K562 (cell line): Measurements from ENCODE around the gene UVRAG. TPM values are rescaled to one million over a fixed set of nuclear protein-coding genes. Genes with fewer than 3 reads are reported as not detected.

ENCODE experiments used
- ARID1B ChIP-seq: fragments of 450-650 bp; IDR thresholded peaks from 2 replicates; pipeline ENCODE4 v1.6.1; 2016; ENCODE audit warnings: antibody characterized with exemption, mild to moderate bottlenecking, inconsistent platforms
- CBX1 ChIP-seq: sonication (generic); IDR thresholded peaks from 2 replicates; pipeline ENCODE4 v1.6.1; 2016; ENCODE audit warnings: antibody characterized with exemption, low read depth, mild to moderate bottlenecking
- CSDE1 ChIP-seq, 2 experiments: fragments of 450-650 bp; IDR thresholded peaks; 2 replicates each; pipeline ENCODE4 v1.6.1; 2016; ENCODE audit warnings: mild to moderate bottlenecking in 1 of 2
- DDX20 ChIP-seq: fragments of 450-650 bp; IDR thresholded peaks from 2 replicates; pipeline ENCODE4 v1.6.1; 2016; ENCODE audit warnings: missing genetic modification characterization, low read depth, mild to moderate bottlenecking, missing compliant biosample characterization, moderate library complexity
- ELF4 ChIP-seq: fragments of 450-650 bp; formaldehyde crosslinking; IDR thresholded peaks from 2 replicates; pipeline ENCODE4 v1.4.0; 2022; ENCODE audit warnings: missing genetic modification characterization
- GATA2 ChIP-seq: sonication (generic); formaldehyde crosslinking; IDR thresholded peaks from 2 replicates; pipeline ENCODE4 v1.4.0; 2020; ENCODE audit warnings: mild to moderate bottlenecking, missing genetic modification reagents
- HOMEZ ChIP-seq: fragments of 250-450 bp; sonication (Bioruptor Pico); IDR thresholded peaks from 2 replicates; pipeline ENCODE4 v1.4.0; 2020; ENCODE audit warnings: mild to moderate bottlenecking, moderate library complexity
- MEF2A ChIP-seq: IDR thresholded peaks from 2 replicates; pipeline ENCODE4 v1.6.1; 2011; ENCODE audit warnings: low read depth, mild to moderate bottlenecking, low read length, moderate library complexity; ENCODE audit not compliant: control insufficient read depth
- MXI1 ChIP-seq: IDR thresholded peaks from 2 replicates; pipeline ENCODE4 v1.6.1; 2011; ENCODE audit warnings: low read depth, mild to moderate bottlenecking, improper control_type of control experiment, low read length
- NUFIP1 ChIP-seq: fragments of 450-650 bp; IDR thresholded peaks from 2 replicates; pipeline ENCODE4 v1.6.1; 2018; ENCODE audit not compliant: partially characterized antibody
- POLR2A ChIP-seq: fragments of 450-650 bp; conservative IDR thresholded peaks from 2 replicates; pipeline ENCODE4 v1.6.1; 2016
- POLR2G ChIP-seq: fragments of 200-400 bp; formaldehyde crosslinking; IDR thresholded peaks from 2 replicates; pipeline ENCODE4 v1.6.1; 2017; ENCODE audit warnings: low read depth, mild to moderate bottlenecking, antibody characterized with exemption, low read length, moderate library complexity
- PTBP1 ChIP-seq: fragments of 200-400 bp; formaldehyde crosslinking; IDR thresholded peaks from 2 replicates; pipeline ENCODE4 v1.6.1; 2017; ENCODE audit warnings: low read depth, low read length
- SAFB ChIP-seq: fragments of 200-400 bp; formaldehyde crosslinking; IDR thresholded peaks from 2 replicates; pipeline ENCODE4 v1.6.1; 2017; ENCODE audit warnings: low read depth, low read length, borderline replicate concordance
- SMARCE1 ChIP-seq: fragments of 450-650 bp; IDR thresholded peaks from 2 replicates; pipeline ENCODE4 v1.7.1; 2016; ENCODE audit warnings: mild to moderate bottlenecking
- SP2 ChIP-seq: IDR thresholded peaks from 2 replicates; pipeline ENCODE4 v1.6.1; 2011; ENCODE audit warnings: mild to moderate bottlenecking, low read depth, low read length, moderate library complexity; ENCODE audit not compliant: poor library complexity, severe bottlenecking; ENCODE audit errors: extremely low read depth
- SPI1 ChIP-seq: IDR thresholded peaks from 2 replicates; pipeline ENCODE4 v1.6.1; 2011; ENCODE audit warnings: low read depth, low read length, control low read depth, borderline replicate concordance
- XRCC5 ChIP-seq: fragments of 200-400 bp; formaldehyde crosslinking; IDR thresholded peaks from 2 replicates; pipeline ENCODE4 v1.6.1; 2017; ENCODE audit warnings: low read depth, mild to moderate bottlenecking, low read length
- ZNF133 ChIP-seq: fragments of 250-450 bp; sonication (Bioruptor Pico); IDR thresholded peaks from 2 replicates; pipeline ENCODE4 v1.4.0; 2020; ENCODE audit warnings: mild to moderate bottlenecking
- ZNF274 ChIP-seq: IDR thresholded peaks from 2 replicates; pipeline ENCODE4 v1.6.1; 2011; ENCODE audit warnings: low read depth, mild to moderate bottlenecking, low read length, moderate library complexity, borderline replicate concordance
- ZNF347 ChIP-seq: fragments of 450-650 bp; formaldehyde crosslinking; IDR thresholded peaks from 2 replicates; pipeline ENCODE4 v1.4.0; 2020; ENCODE audit warnings: low read depth, mild to moderate bottlenecking, moderate library complexity
- ZNF436 ChIP-seq: fragments of 250-450, 450-650 bp; sonication (Bioruptor Pico); formaldehyde crosslinking; IDR thresholded peaks from 2 replicates; pipeline ENCODE4 v1.7.0; 2020; ENCODE audit warnings: mild to moderate bottlenecking
- ZSCAN32 ChIP-seq: fragments of 450-650 bp; formaldehyde crosslinking; IDR thresholded peaks from 2 replicates; pipeline ENCODE4 v1.4.0; 2020; ENCODE audit warnings: mild to moderate bottlenecking, moderate library complexity
- polyA plus RNA-seq, 8 experiments: library from polyadenylated mRNA; depleted of rRNA in 4 of 8; stranded (reverse) in 5 of 8; unstranded in 3 of 8; fragments of >200 nt; fragmentation: Nextera tagmentation in 2 of 8; fragmentation: Illumina TruSeq in 1 of 8; extraction: Ambion mirVana in 2 of 8; extraction: Trizol in 1 of 8; gene quantifications; 2 replicates each; pipeline versions ENCODE4 v1.2.1 to v1.2.3, GENCODE V29; 2011 to 2014; ENCODE audit warnings: inconsistent platforms in 1 of 8, missing spikeins in 1 of 8
- total RNA-seq, 7 experiments: library from RNA; depleted of rRNA in 6 of 7; stranded (reverse); fragments of >200 nt in 6 of 7; fragmentation: Illumina TruSeq in 2 of 7; extraction: Trizol in 2 of 7; gene quantifications; 2 replicates each; pipeline versions ENCODE4 v1.2.1 to v1.2.3, GENCODE V29; 2011 to 2021; ENCODE audit warnings: low replicate concordance in 1 of 7
- TF ChIP-seq, protein P1 (sequence below): fragments of 450-650 bp; IDR thresholded peaks from 2 replicates; pipeline ENCODE4 v1.6.1; 2016; ENCODE audit warnings: low read depth, mild to moderate bottlenecking, moderate library complexity
- TF ChIP-seq, protein P2 (sequence below): fragments of 250-450 bp; sonication (Bioruptor Pico); IDR thresholded peaks from 2 replicates; pipeline ENCODE4 v1.8.0; 2021; ENCODE audit warnings: borderline replicate concordance, mild to moderate bottlenecking, moderate library complexity; ENCODE audit not compliant: poor library complexity, severe bottlenecking
- TF ChIP-seq, protein P3 (sequence below): sonication (generic); formaldehyde crosslinking; IDR thresholded peaks from 2 replicates; pipeline ENCODE4 v1.8.1; 2023; ENCODE audit warnings: mild to moderate bottlenecking, missing genetic modification reagents

UVRAG gene
- total and polyA plus RNA-seq, 9 of the 15 experiments (the other 6 are each of a cell fraction or from before 2014, with no cell fraction given): 3.1 to 17.8 (median 12.4) TPM

- TF ChIP-seq SP2 (no peak), ZNF274 (no peak), HOMEZ (CRISPR knock-in tag) (no peak), MEF2A (no peak), DDX20 (no peak), POLR2A (no peak), CBX1 (no peak), SAFB (no peak), CSDE1 (IDR thresholded peaks at IDR 0.05) (no peak), ZNF133 (CRISPR knock-in tag) (no peak), POLR2G (peak; percentile 78), ELF4 (CRISPR knock-in tag) (no peak), XRCC5 (peak; percentile 24; the same call in 1 of the 2 replicates), SPI1 (no peak), ZNF347 (CRISPR knock-in tag) (no peak), GATA2 (no peak), ZNF436 (CRISPR knock-in tag) (no peak), ARID1B (peak; percentile 56), NUFIP1 (peak; percentile 90), ZSCAN32 (CRISPR knock-in tag) (no peak), MXI1 (0 out of 2 replicates have a peak, but pooled peaks have one; percentile 48), SMARCE1 (no peak), PTBP1 (no peak)
- TF ChIP-seq, protein P1, sequence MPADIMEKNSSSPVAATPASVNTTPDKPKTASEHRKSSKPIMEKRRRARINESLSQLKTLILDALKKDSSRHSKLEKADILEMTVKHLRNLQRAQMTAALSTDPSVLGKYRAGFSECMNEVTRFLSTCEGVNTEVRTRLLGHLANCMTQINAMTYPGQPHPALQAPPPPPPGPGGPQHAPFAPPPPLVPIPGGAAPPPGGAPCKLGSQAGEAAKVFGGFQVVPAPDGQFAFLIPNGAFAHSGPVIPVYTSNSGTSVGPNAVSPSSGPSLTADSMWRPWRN: peak; percentile 81
- TF ChIP-seq, protein P2, sequence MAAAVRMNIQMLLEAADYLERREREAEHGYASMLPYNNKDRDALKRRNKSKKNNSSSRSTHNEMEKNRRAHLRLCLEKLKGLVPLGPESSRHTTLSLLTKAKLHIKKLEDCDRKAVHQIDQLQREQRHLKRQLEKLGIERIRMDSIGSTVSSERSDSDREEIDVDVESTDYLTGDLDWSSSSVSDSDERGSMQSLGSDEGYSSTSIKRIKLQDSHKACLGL (CRISPR knock-in tag): no peak
- TF ChIP-seq, protein P3, sequence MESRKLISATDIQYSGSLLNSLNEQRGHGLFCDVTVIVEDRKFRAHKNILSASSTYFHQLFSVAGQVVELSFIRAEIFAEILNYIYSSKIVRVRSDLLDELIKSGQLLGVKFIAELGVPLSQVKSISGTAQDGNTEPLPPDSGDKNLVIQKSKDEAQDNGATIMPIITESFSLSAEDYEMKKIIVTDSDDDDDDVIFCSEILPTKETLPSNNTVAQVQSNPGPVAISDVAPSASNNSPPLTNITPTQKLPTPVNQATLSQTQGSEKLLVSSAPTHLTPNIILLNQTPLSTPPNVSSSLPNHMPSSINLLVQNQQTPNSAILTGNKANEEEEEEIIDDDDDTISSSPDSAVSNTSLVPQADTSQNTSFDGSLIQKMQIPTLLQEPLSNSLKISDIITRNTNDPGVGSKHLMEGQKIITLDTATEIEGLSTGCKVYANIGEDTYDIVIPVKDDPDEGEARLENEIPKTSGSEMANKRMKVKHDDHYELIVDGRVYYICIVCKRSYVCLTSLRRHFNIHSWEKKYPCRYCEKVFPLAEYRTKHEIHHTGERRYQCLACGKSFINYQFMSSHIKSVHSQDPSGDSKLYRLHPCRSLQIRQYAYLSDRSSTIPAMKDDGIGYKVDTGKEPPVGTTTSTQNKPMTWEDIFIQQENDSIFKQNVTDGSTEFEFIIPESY (CRISPR knock-in tag): no peak
Observed at GRCh38 chr11:75768112-75768908, 46.7 kb upstream of the UVRAG start, which contains the start of gene DGAT2 (continued).
